ENCODE results near the gene RPLP2.

Gene RPLP2

GRCh38 chr11:850775-851763 is 41.3 kb downstream of the RPLP2 start:
- DNase-seq = peak in 1 of 14 donors; percentile 62

GRCh38 chr11:852762-853161 is 43.0 kb downstream of the RPLP2 start:
- DNase-seq = no peak

- no peak for DNase-seq
Measured at GRCh38 chr11:853682-854448, 44.1 kb downstream of the RPLP2 start.

GRCh38 chr11:854601-855329 is 45.0 kb downstream of the RPLP2 start:
- DNase-seq = peak in 1 of 14 donors; percentile 39

GRCh38 chr11:855330-855674 is 45.5 kb downstream of the RPLP2 start:
- no peak for DNase-seq

- peak in 1 of 14 donors; percentile 58 for DNase-seq
Measured at GRCh38 chr11:855796-856195, 46.0 kb downstream of the RPLP2 start.

GRCh38 chr11:856397-856796 is 46.6 kb downstream of the RPLP2 start:
- no peak for DNase-seq

GRCh38 chr11:858053-858761 is 48.4 kb downstream of the RPLP2 start:
- DNase-seq = no peak

GRCh38 chr11:858762-859339 is 49.1 kb downstream of the RPLP2 start:
- DNase-seq = no peak

- DNase-seq = peak in 10 of 14 donors; percentile 44 to 88 (median 58)
Measured at GRCh38 chr11:859394-860131, 49.8 kb downstream of the RPLP2 start.

- DNase-seq = no peak
Measured at GRCh38 chr11:860234-861104, 50.7 kb downstream of the RPLP2 start.

GRCh38 chr11:861105-861479 is 51.3 kb downstream of the RPLP2 start:
- DNase-seq = no peak

- no peak for DNase-seq
Measured at GRCh38 chr11:862081-862661, 52.4 kb downstream of the RPLP2 start.
